Astrocyte (in vitro differentiated cells and primary cell): ENCODE data around the gene CCNB1IP1. TPM values are rescaled to one million over a fixed set of nuclear protein-coding genes. Genes with fewer than 3 reads are reported as not detected.

Experiments
- DNase-seq: peaks from one replicate; pipeline ENCODE4 v3.0.0-alpha.2; 2010; ENCODE audit warnings: low read depth
- FAIRE-seq: peaks from 2 replicates; lab custom pipeline; 2011; peaks lifted over from hg19 to GRCh38; lab: Jason Lieb, UNC
- H2AFZ ChIP-seq: 2 replicates; pipeline ENCODE4 v1.6.0; 2012; ENCODE audit warnings: low read depth, low read length, inconsistent platforms
- H3K27ac ChIP-seq: 2 replicates; pipeline ENCODE4 v1.5.1; 2011; ENCODE audit warnings: low read depth, low read length, inconsistent platforms
- H3K27me3 ChIP-seq: 2 replicates; pipeline ENCODE4 v1.6.0; 2011; ENCODE audit warnings: low read length, inconsistent platforms; ENCODE audit not compliant: insufficient read depth
- H3K36me3 ChIP-seq: 2 replicates; pipeline ENCODE4 v1.5.1; 2011; ENCODE audit warnings: low read length, inconsistent platforms; ENCODE audit not compliant: insufficient read depth
- H3K4me1 ChIP-seq: 2 replicates; pipeline ENCODE4 v1.5.1; 2011; ENCODE audit warnings: low read length, inconsistent platforms; ENCODE audit not compliant: insufficient read depth
- H3K4me2 ChIP-seq: 2 replicates; pipeline ENCODE4 v1.6.0; 2012; ENCODE audit warnings: low read length, inconsistent platforms
- H3K4me3 ChIP-seq: 2 replicates; pipeline ENCODE4 v1.5.1; 2011; ENCODE audit warnings: low read depth, mild to moderate bottlenecking, low read length, inconsistent platforms; ENCODE audit not compliant: insufficient read depth
- H3K79me2 ChIP-seq: 2 replicates; pipeline ENCODE4 v1.6.0; 2012; ENCODE audit warnings: mild to moderate bottlenecking, low read length, inconsistent platforms; ENCODE audit not compliant: insufficient read depth
- H3K9ac ChIP-seq: 2 replicates; pipeline ENCODE4 v1.6.0; 2012; ENCODE audit warnings: mild to moderate bottlenecking, low read length, inconsistent platforms
- H3K9me3 ChIP-seq: 2 replicates; pipeline ENCODE4 v1.5.1; 2012; ENCODE audit warnings: low read depth, mild to moderate bottlenecking, low read length, inconsistent platforms; ENCODE audit not compliant: insufficient read depth
- H4K20me1 ChIP-seq: 2 replicates; pipeline ENCODE4 v1.6.0; 2012; ENCODE audit warnings: low read length, inconsistent platforms; ENCODE audit not compliant: insufficient read depth
- H3K27ac Mint-ChIP-seq: one replicate; pipeline ENCODE4 v1.8.0; 2021; ENCODE audit warnings: mild to moderate bottlenecking, mixed read lengths; ENCODE audit not compliant: unreplicated experiment
- H3K27me3 Mint-ChIP-seq: one replicate; pipeline ENCODE4 v1.8.0; 2021; ENCODE audit warnings: low read depth, mixed read lengths; ENCODE audit not compliant: unreplicated experiment
- H3K36me3 Mint-ChIP-seq: one replicate; pipeline ENCODE4 v1.8.0; 2021; ENCODE audit warnings: low read depth, mixed read lengths; ENCODE audit not compliant: unreplicated experiment
- H3K4me1 Mint-ChIP-seq: one replicate; pipeline ENCODE4 v1.8.0; 2021; ENCODE audit warnings: low read depth, mixed read lengths; ENCODE audit not compliant: unreplicated experiment
- H3K4me3 Mint-ChIP-seq: one replicate; pipeline ENCODE4 v1.8.0; 2021; ENCODE audit warnings: mild to moderate bottlenecking, moderate library complexity, mixed read lengths; ENCODE audit not compliant: unreplicated experiment
- H3K9me3 Mint-ChIP-seq: one replicate; pipeline ENCODE4 v1.8.0; 2021; ENCODE audit warnings: mild to moderate bottlenecking, mixed read lengths; ENCODE audit not compliant: unreplicated experiment
- CTCF ChIP-seq: IDR thresholded peaks from 2 replicates; pipeline ENCODE4 v1.5.1; 2011; ENCODE audit warnings: low read depth, mild to moderate bottlenecking, inconsistent platforms, low read length, moderate library complexity; ENCODE audit not compliant: insufficient read depth
- EZH2 ChIP-seq: IDR thresholded peaks from 2 replicates; pipeline ENCODE4 v1.6.1; 2012; ENCODE audit warnings: mild to moderate bottlenecking, low read length, inconsistent platforms; ENCODE audit not compliant: insufficient read depth
- total RNA-seq: library from RNA; stranded (reverse); gene quantifications from 2 replicates; pipeline ENCODE4 v1.2.1, GENCODE V29; 2021

Gene CCNB1IP1
- total RNA-seq, 1 donor from 2014 or later, result 89.1 TPM

GRCh38 chr14:20331053-20331613, 1.9 kb downstream of the CCNB1IP1 start:
- Mint-ChIP-seq H3K27me3 (no peaks in the 10 kb centered on the region), H3K4me1 (peaks cover 13% of the 10 kb centered on the region), H3K4me3 (peak overlapping the region; percentile 82), H3K9me3 (no peaks in the 10 kb centered on the region), H3K36me3 (no peaks in the 10 kb centered on the region), H3K27ac (no peak overlapping the region)
- Histone ChIP-seq H3K4me1 (peaks cover 6% of the 10 kb centered on the region), H3K4me2 (peak overlapping the region; percentile 77), H4K20me1 (peaks cover 45% of the 10 kb centered on the region), H3K9ac (peak overlapping the region; percentile 25), H3K27me3 (no peaks in the 10 kb centered on the region), H3K79me2 (peaks cover 74% of the 10 kb centered on the region), H2AFZ (no peak overlapping the region), H3K4me3 (peak overlapping the region; percentile 21), H3K27ac (no peak overlapping the region), H3K36me3 (peaks cover 17% of the 10 kb centered on the region), H3K9me3 (no peaks in the 10 kb centered on the region)
- DNase-seq, result no peak
- TF ChIP-seq CTCF, result no peak
- TF ChIP-seq EZH2, result no peak
- no peak for FAIRE-seq

- Histone ChIP-seq H3K4me2 (no peak overlapping the region), H3K4me1 (peaks cover 6% of the 10 kb centered on the region), H2AFZ (no peak overlapping the region), H3K9me3 (no peaks in the 10 kb centered on the region), H3K27me3 (no peaks in the 10 kb centered on the region), H3K79me2 (peaks cover 88% of the 10 kb centered on the region), H3K27ac (no peak overlapping the region), H3K4me3 (no peak overlapping the region), H3K36me3 (peaks cover 29% of the 10 kb centered on the region), H4K20me1 (peaks cover 45% of the 10 kb centered on the region), H3K9ac (no peak overlapping the region)
- H3K36me3 Mint-ChIP-seq, result peaks cover 7% of the 10 kb centered on the region
- H3K27me3 Mint-ChIP-seq, result no peaks in the 10 kb centered on the region
- H3K4me1 Mint-ChIP-seq, result peaks cover 13% of the 10 kb centered on the region
- no peaks in the 10 kb centered on the region for H3K9me3 Mint-ChIP-seq
- TF ChIP-seq CTCF, result no peak
- no peak for TF ChIP-seq EZH2
- DNase-seq (no peak), FAIRE-seq (no peak)
- H3K4me3 Mint-ChIP-seq, result no peak overlapping the region
- no peak overlapping the region for H3K27ac Mint-ChIP-seq
Measured at GRCh38 chr14:20329355-20329754, 3.7 kb downstream of the CCNB1IP1 start.

GRCh38 chr14:20328705-20329104, 4.4 kb downstream of the CCNB1IP1 start:
- Histone ChIP-seq H3K4me1 (peaks cover 6% of the 10 kb centered on the region), H3K36me3 (peaks cover 35% of the 10 kb centered on the region), H3K27me3 (no peaks in the 10 kb centered on the region), H3K4me3 (no peak overlapping the region), H2AFZ (no peak overlapping the region), H4K20me1 (peaks cover 45% of the 10 kb centered on the region), H3K79me2 (peaks cover 90% of the 10 kb centered on the region), H3K9ac (no peak overlapping the region), H3K4me2 (no peak overlapping the region), H3K9me3 (no peaks in the 10 kb centered on the region), H3K27ac (no peak overlapping the region)
- DNase-seq (no peak), FAIRE-seq (no peak)
- no peak overlapping the region for H3K27ac Mint-ChIP-seq
- no peaks in the 10 kb centered on the region for H3K27me3 Mint-ChIP-seq
- H3K36me3 Mint-ChIP-seq, result peaks cover 9% of the 10 kb centered on the region
- H3K4me3 Mint-ChIP-seq, result no peak overlapping the region
- H3K4me1 Mint-ChIP-seq, result peaks cover 13% of the 10 kb centered on the region
- TF ChIP-seq CTCF, result no peak
- TF ChIP-seq EZH2, result no peak
- H3K9me3 Mint-ChIP-seq, result no peaks in the 10 kb centered on the region
